ENCODE measurements around the gene ZNF280B.

- no peak for TF ChIP-seq CTCF (conservative IDR thresholded peaks at IDR 0.05)
- no peak for TF ChIP-seq ZFX (IDR thresholded peaks at IDR 0.05)
Measured at GRCh38 chr22:22458896-22459588, 49.5 kb downstream of the ZNF280B start.
